Breast epithelium (tissue), 3 donors: ENCODE results near the gene FHAD1.

Experiments
- CTCF ChIP-seq, 3 donors: fragments of 450-650 bp; IDR thresholded peaks; one replicate each; pipeline ENCODE4 v1.5.1; 2016 to 2017; ENCODE audit warnings: antibody characterized with exemption in 3 of 3, mild to moderate bottlenecking in 3 of 3, moderate library complexity in 3 of 3
- POLR2A ChIP-seq: fragments of 450-650 bp; IDR thresholded peaks from one replicate; pipeline ENCODE4 v1.6.1; 2016; ENCODE audit warnings: antibody characterized with exemption, mild to moderate bottlenecking, moderate library complexity
- POLR2AphosphoS5 ChIP-seq, 3 donors: sonication (generic); formaldehyde crosslinking; IDR thresholded peaks; one replicate each; pipeline ENCODE4 v1.6.1; 2017; ENCODE audit warnings: antibody characterized with exemption in 3 of 3

GRCh38 chr1:15323351-15323988, 76.4 kb downstream of the FHAD1 start:
- TF ChIP-seq CTCF (IDR thresholded peaks at IDR 0.05), result peak; percentile 88 to 94 (median 93)
- TF ChIP-seq POLR2A, result no peak
- no peak for TF ChIP-seq POLR2AphosphoS5 (IDR thresholded peaks at IDR 0.05)
